GM19455 (cell line): ENCODE measurements around the gene DGKG.

ENCODE experiments used
- ATAC-seq: cut with Tn5 transposase; IDR thresholded peaks from one replicate; pipeline ENCODE4 v1.9.1; 2021; ENCODE audit not compliant: unreplicated experiment

Gene DGKG

GRCh38 chr3:186216900-186217819 is 144.9 kb downstream of the DGKG start:
- ATAC-seq, result peak; percentile 12

GRCh38 chr3:186214670-186215069 is 147.4 kb downstream of the DGKG start:
- no peak for ATAC-seq

- no peak for ATAC-seq
Measured at GRCh38 chr3:186213946-186214345, 148.1 kb downstream of the DGKG start.

GRCh38 chr3:186212611-186213010 is 149.4 kb downstream of the DGKG start:
- ATAC-seq, result no peak

GRCh38 chr3:186210852-186211500 is 151.1 kb downstream of the DGKG start:
- no peak for ATAC-seq

GRCh38 chr3:186209810-186210752 is 152.0 kb downstream of the DGKG start:
- ATAC-seq, result no peak

- ATAC-seq, result no peak
Measured at GRCh38 chr3:186208296-186208989, 153.6 kb downstream of the DGKG start.

GRCh38 chr3:186207515-186207914 is 154.5 kb downstream of the DGKG start:
- no peak for ATAC-seq

GRCh38 chr3:186200726-186201125 is 161.3 kb downstream of the DGKG start:
- ATAC-seq, result no peak

- no peak for ATAC-seq
Measured at GRCh38 chr3:186198442-186198841, 163.6 kb downstream of the DGKG start.

- no peak for ATAC-seq
Measured at GRCh38 chr3:186194451-186194811, 167.6 kb downstream of the DGKG start.

- no peak for ATAC-seq
Measured at GRCh38 chr3:186193534-186194450, 168.2 kb downstream of the DGKG start.

- ATAC-seq, result no peak
Measured at GRCh38 chr3:186192823-186193222, 169.2 kb downstream of the DGKG start.

GRCh38 chr3:186189492-186189891 is 172.5 kb downstream of the DGKG start:
- no peak for ATAC-seq

GRCh38 chr3:186187401-186188275 is 174.4 kb downstream of the DGKG start:
- ATAC-seq, result no peak

- no peak for ATAC-seq
Measured at GRCh38 chr3:186185194-186185787, 176.7 kb downstream of the DGKG start.

- no peak for ATAC-seq
Measured at GRCh38 chr3:186184021-186184420, 178.0 kb downstream of the DGKG start.

- ATAC-seq, result no peak
Measured at GRCh38 chr3:186182850-186183249, 179.2 kb downstream of the DGKG start.
